Activated T-helper 1 cell treated with Interleukin-2 at 50 U/mL for 16 hours (primary cell): Measurements from ENCODE around the gene COPG2.
"Not testable (repeated sequence)": the region's sequence is repeated elsewhere in the genome, so short reads cannot be mapped to it uniquely, and the experiment has no call there.

Experiments used
- DNase-seq: peaks from one replicate; pipeline ENCODE4 v3.0.0-alpha.2; 2020; ENCODE audit warnings: low read depth

COPG2 gene

GRCh38 chr7:130566168-130566897 is 102.2 kb downstream of the COPG2 start:
- no peak for DNase-seq

- no peak for DNase-seq
These were observed 107.6 kb downstream of the COPG2 start for GRCh38 chr7:130560972-130561371.

- DNase-seq, result no peak
These were observed 109.4 kb downstream of the COPG2 start for GRCh38 chr7:130559184-130559583.

- DNase-seq, result no peak
These were observed 114.1 kb downstream of the COPG2 start for GRCh38 chr7:130554481-130554880.

- no peak for DNase-seq
These were observed 115.0 kb downstream of the COPG2 start for GRCh38 chr7:130553398-130554029.

GRCh38 chr7:130544356-130544755 is 124.2 kb downstream of the COPG2 start:
- no peak for DNase-seq

- no peak for DNase-seq
These were observed 125.0 kb downstream of the COPG2 start for GRCh38 chr7:130543487-130544010.

- DNase-seq, result not testable (repeated sequence)
These were observed 126.3 kb downstream of the COPG2 start for GRCh38 chr7:130542297-130542696.

GRCh38 chr7:130541287-130541686 is 127.3 kb downstream of the COPG2 start:
- not testable (repeated sequence) for DNase-seq

- DNase-seq, result not testable (repeated sequence)
These were observed 130.7 kb downstream of the COPG2 start for GRCh38 chr7:130537894-130538293.

- no peak for DNase-seq
These were observed 139.1 kb downstream of the COPG2 start for GRCh38 chr7:130529417-130529816.

- not testable (repeated sequence) for DNase-seq
These were observed 140.7 kb downstream of the COPG2 start for GRCh38 chr7:130527752-130528355.

- no peak for DNase-seq
These were observed 143.9 kb downstream of the COPG2 start for GRCh38 chr7:130524628-130525027.

- not testable (repeated sequence) for DNase-seq
These were observed 144.9 kb downstream of the COPG2 start for GRCh38 chr7:130523519-130524125.

GRCh38 chr7:130521258-130521951 is 147.1 kb downstream of the COPG2 start:
- no peak for DNase-seq

GRCh38 chr7:130515315-130516040 is 153.1 kb downstream of the COPG2 start:
- DNase-seq, result no peak

GRCh38 chr7:130513447-130513846 is 155.1 kb downstream of the COPG2 start:
- no peak for DNase-seq

- DNase-seq, result not testable (repeated sequence)
These were observed 156.5 kb downstream of the COPG2 start for GRCh38 chr7:130512038-130512437.

GRCh38 chr7:130506358-130506757 is 162.2 kb downstream of the COPG2 start:
- DNase-seq, result no peak

- no peak for DNase-seq
These were observed 162.8 kb downstream of the COPG2 start for GRCh38 chr7:130505753-130506152.

- DNase-seq, result no peak
These were observed 167.6 kb downstream of the COPG2 start for GRCh38 chr7:130500910-130501309.
